K562 (cell line): ENCODE results near the gene APBB2. TPM values are rescaled to one million over a fixed set of nuclear protein-coding genes. Genes with fewer than 3 reads are reported as not detected.

Experiments
- ATAC-seq: fragments of 200-7000 bp; cut with Tn5 transposase; 3 replicates; pipeline ENCODE4 v1.9.1; 2020; ENCODE audit warnings: moderate library complexity
- BruUV-seq: library from RNA; stranded (reverse); fragments of 400-500 nt; replicated peaks from 2 replicates; lab custom pipeline; 2021; lab: Mats Ljungman, UMichigan
- CTCF ChIA-PET: fragments of 300-600 bp; formaldehyde crosslinking; extraction: SDS; loops from one replicate; lab custom pipeline; 2021; ENCODE audit warnings: low intra/inter-chr PET ratio; lab: Yijun Ruan, JAX
- POLR2A ChIA-PET: fragments of 300-600, 350-650 bp; sonication (Branson Sonifier 250); formaldehyde crosslinking; extraction: SDS; loops from one replicate; lab custom pipeline; 2021; ENCODE audit warnings: antibody characterized with exemption, inconsistent platforms; lab: Yijun Ruan, JAX
- DNase-seq, 4 experiments: peaks; one replicate each; pipeline versions ENCODE4 v3.0.0 to v3.0.0-alpha.2; 2011 to 2018; ENCODE audit warnings: low spot score in 3 of 4, mixed read lengths in 3 of 4; ENCODE audit errors: extremely low read depth in 1 of 4
- FAIRE-seq: peaks from 2 replicates; lab custom pipeline; 2011; peaks lifted over from hg19 to GRCh38; lab: Jason Lieb, UNC
- H2AFZ ChIP-seq: 2 replicates; pipeline ENCODE4 v1.6.0; 2011; ENCODE audit warnings: low read depth, low read length, control low read depth, inconsistent platforms
- H3K27ac ChIP-seq: fragments of 200-600 bp; 3 replicates; pipeline ENCODE4 v1.8.0; 2011; ENCODE audit warnings: low read depth, mild to moderate bottlenecking, control low read depth, inconsistent platforms, low read length, moderate library complexity, mixed read lengths; ENCODE audit errors: extremely low read depth
- H3K27me3 ChIP-seq, 2 experiments: fragments of 300-600 bp in 1 of 2; 2 replicates in 1 of 2; 3 replicates in 1 of 2; pipeline versions ENCODE4 v1.6.0 to v1.8.0; 2011; ENCODE audit warnings: inconsistent platforms in 2 of 2, low read length in 2 of 2, mild to moderate bottlenecking in 1 of 2, mixed read lengths in 1 of 2, moderate library complexity in 1 of 2; ENCODE audit not compliant: control insufficient read depth in 2 of 2, insufficient read depth in 2 of 2
- H3K36me3 ChIP-seq: fragments of 300-600 bp; 3 replicates; pipeline ENCODE4 v1.8.0; 2011; ENCODE audit warnings: mild to moderate bottlenecking, low read length, inconsistent platforms; ENCODE audit not compliant: control insufficient read depth, insufficient read depth
- H3K4me1 ChIP-seq, 2 experiments: fragments of 200-600 bp in 1 of 2; replicated peaks in 1 of 2; 2 replicates in 1 of 2; 3 replicates in 1 of 2; pipeline versions ENCODE4 v1.5.1 to v1.8.0; 2011; ENCODE audit warnings: inconsistent platforms in 2 of 2, low read length in 2 of 2, mild to moderate bottlenecking in 1 of 2, mixed read lengths in 1 of 2, moderate library complexity in 1 of 2; ENCODE audit not compliant: control insufficient read depth in 2 of 2, insufficient read depth in 2 of 2
- H3K4me2 ChIP-seq: 2 replicates; pipeline ENCODE4 v1.6.1; 2011; ENCODE audit warnings: low read length, control low read depth, inconsistent platforms, mixed read lengths; ENCODE audit not compliant: insufficient read depth
- H3K4me3 ChIP-seq: fragments of 200-600 bp; sonication (generic), shearing (Covaris generic); 2 replicates; pipeline ENCODE4 v1.5.1; 2016; ENCODE audit warnings: control low read depth, inconsistent platforms
- H3K79me2 ChIP-seq: fragments of 200-600 bp; 3 replicates; pipeline ENCODE4 v1.8.0; 2011; ENCODE audit warnings: low read length, inconsistent platforms; ENCODE audit not compliant: control insufficient read depth, insufficient read depth
- H3K9ac ChIP-seq, 2 experiments: 2 replicates each; pipeline versions ENCODE4 v1.6.0 to v1.6.1; 2011; ENCODE audit warnings: low read depth in 2 of 2, low read length in 2 of 2, control low read depth in 1 of 2, inconsistent platforms in 1 of 2, mild to moderate bottlenecking in 1 of 2, mixed read lengths in 1 of 2; ENCODE audit not compliant: insufficient read depth in 1 of 2
- H3K9me1 ChIP-seq: one replicate; pipeline ENCODE4 v1.6.0; 2011; ENCODE audit warnings: inconsistent platforms, mild to moderate bottlenecking, low read length, moderate library complexity; ENCODE audit not compliant: control insufficient read depth, insufficient read depth
- H3K9me3 ChIP-seq: replicated peaks from 2 replicates; pipeline ENCODE4 v1.5.1; 2011; ENCODE audit warnings: low read depth, low read length, inconsistent platforms; ENCODE audit not compliant: control insufficient read depth, insufficient read depth
- H4K20me1 ChIP-seq: replicated peaks from 2 replicates; pipeline ENCODE4 v1.6.1; 2011; ENCODE audit warnings: low read length, inconsistent platforms, mixed read lengths; ENCODE audit not compliant: control insufficient read depth, insufficient read depth
- ARID4B ChIP-seq: sonication (generic); formaldehyde crosslinking; IDR thresholded peaks from 2 replicates; pipeline ENCODE4 v1.8.0; 2022; ENCODE audit warnings: mild to moderate bottlenecking, missing genetic modification reagents
- BRD9 ChIP-seq: fragments of 450-650 bp; IDR thresholded peaks from 2 replicates; pipeline ENCODE4 v1.6.1; 2018; ENCODE audit warnings: low read depth; ENCODE audit not compliant: partially characterized antibody
- HLTF ChIP-seq: fragments of 450-650 bp; IDR thresholded peaks from 2 replicates; pipeline ENCODE4 v1.6.1; 2016
- MAFG ChIP-seq: fragments of 450-650 bp; conservative IDR thresholded peaks from 2 replicates; pipeline ENCODE4 v1.6.1; 2016; ENCODE audit warnings: missing genetic modification characterization, missing compliant biosample characterization
- MITF ChIP-seq: IDR thresholded peaks from 2 replicates; pipeline ENCODE4 v1.6.1; 2014; ENCODE audit warnings: antibody characterized with exemption
- NR2C2 ChIP-seq, 2 experiments: fragments of 200-800 bp in 1 of 2; sonication (Bioruptor generic) in 1 of 2; sonication (generic) in 1 of 2; formaldehyde crosslinking in 1 of 2; IDR thresholded peaks; 2 replicates each; pipeline versions ENCODE4 v1.6.1 to v1.8.0; 2016 to 2022; ENCODE audit warnings: mild to moderate bottlenecking in 1 of 2, missing compliant biosample characterization in 1 of 2, missing genetic modification characterization in 1 of 2, missing genetic modification reagents in 1 of 2
- RCOR1 ChIP-seq, 2 experiments: IDR thresholded peaks; 2 replicates each; pipeline ENCODE4 v1.6.1; 2012; ENCODE audit warnings: low read depth in 2 of 2, low read length in 2 of 2, borderline replicate concordance in 1 of 2, improper control_type of control experiment in 1 of 2
- SMARCC2 ChIP-seq: fragments of 450-650 bp; IDR thresholded peaks from 2 replicates; pipeline ENCODE4 v1.6.1; 2017; ENCODE audit warnings: antibody characterized with exemption, moderate library complexity, mild to moderate bottlenecking, low read depth
- ZHX1 ChIP-seq: fragments of 150-350 bp; conservative IDR thresholded peaks from 2 replicates; pipeline ENCODE4 v1.6.1; 2014; ENCODE audit warnings: low read length
- ZNF133 ChIP-seq: fragments of 250-450 bp; sonication (Bioruptor Pico); IDR thresholded peaks from 2 replicates; pipeline ENCODE4 v1.4.0; 2020; ENCODE audit warnings: mild to moderate bottlenecking
- ZNF140 ChIP-seq: fragments of 250-450 bp; sonication (Bioruptor Pico); IDR thresholded peaks from 2 replicates; pipeline ENCODE4 v1.8.0; 2021; ENCODE audit warnings: moderate library complexity, mild to moderate bottlenecking, inconsistent platforms
- WGBS: fragments of 100-300 bp; shearing (Covaris generic); methylation state at CpG from one replicate; pipeline ENCODE4 v1.1.6; 2016; ENCODE audit warnings: low coverage, mixed read lengths; ENCODE audit not compliant: insufficient coverage; ENCODE audit errors: missing lambda C conversion rate; 5-methylcytosine and 5-hydroxymethylcytosine counted together
- in situ Hi-C: fragments of 300-500 bp; cut with MboI; formaldehyde crosslinking; loops from 4 replicates; pipeline ENCODE4 v1.15.0; 2018; ENCODE audit warnings: inconsistent platforms, mixed read lengths
- intact Hi-C: fragments of 100-400 bp; cut with micrococcal nuclease; formaldehyde crosslinking; loops from 2 replicates; pipeline ENCODE4 v1.14.2; 2022
- polyA plus RNA-seq, 8 experiments: library from polyadenylated mRNA; depleted of rRNA in 4 of 8; stranded (reverse) in 5 of 8; unstranded in 3 of 8; fragments of >200 nt; fragmentation: Nextera tagmentation in 2 of 8; fragmentation: Illumina TruSeq in 1 of 8; extraction: Ambion mirVana in 2 of 8; extraction: Trizol in 1 of 8; gene quantifications; 2 replicates each; pipeline versions ENCODE4 v1.2.1 to v1.2.3, GENCODE V29; 2011 to 2014; ENCODE audit warnings: inconsistent platforms in 1 of 8, missing spikeins in 1 of 8
- total RNA-seq, 7 experiments: library from RNA; depleted of rRNA in 6 of 7; stranded (reverse); fragments of >200 nt in 6 of 7; fragmentation: Illumina TruSeq in 2 of 7; extraction: Trizol in 2 of 7; gene quantifications; 2 replicates each; pipeline versions ENCODE4 v1.2.1 to v1.2.3, GENCODE V29; 2011 to 2021; ENCODE audit warnings: low replicate concordance in 1 of 7

Gene APBB2
- total and polyA plus RNA-seq, 9 of the 15 experiments (the other 6 are each of a cell fraction or from before 2014, with no cell fraction given) = 0.08 to 2.1 (median 1.4) TPM

- WGBS = 0% methylated on average over 1 of the region's 1 CpG
- ChIA-PET POLR2A (no interaction called here), CTCF (no interaction called here)
- Histone ChIP-seq H3K9me1 (no peaks in the 10 kb centered on the region), H3K36me3 (no peaks in the 10 kb centered on the region), H3K9ac (no peak overlapping the region), H3K9me3 (no peaks in the 10 kb centered on the region), H3K27ac (no peak overlapping the region), H3K27me3 (no peaks in the 10 kb centered on the region), H2AFZ (no peak overlapping the region), H4K20me1 (no peaks in the 10 kb centered on the region), H3K4me3 (no peak overlapping the region), H3K4me2 (no peak overlapping the region), H3K79me2 (no peaks in the 10 kb centered on the region), H3K4me1 (no peaks in the 10 kb centered on the region)
- intact Hi-C loops = no loop called here
- in situ Hi-C loops = no loop called here
- ATAC-seq (no peak), DNase-seq (no peak), FAIRE-seq (no peak)
- BruUV-seq = no TSS peak
- TF ChIP-seq ZHX1 (no peak), RCOR1 (IDR thresholded peaks at IDR 0.05; ENCODE audit: borderline replicate concordance in 1 of 2, low read depth in 2 of 2, low read length in 2 of 2) (no peak), SMARCC2 (no peak), ARID4B (CRISPR knock-in tag) (no peak), ZNF133 (CRISPR knock-in tag) (no peak), ZNF140 (CRISPR knock-in tag) (no peak), NR2C2 (CRISPR knock-in tag; IDR thresholded peaks at IDR 0.05) (no peak), NR2C2 (tag; IDR thresholded peaks at IDR 0.05) (no peak), BRD9 (no peak), HLTF (no peak), MAFG (no peak), MITF (no peak)
Measured at GRCh38 chr4:41241919-41242318, 27.6 kb upstream of the APBB2 start.
